Activated CD4-positive, alpha-beta memory T cell treated with anti-CD3 and anti-CD28 coated beads, Interleukin-2, amount 10 ng/mL, durations not matched to agents 7 days and 5 days (primary cell): Measurements from ENCODE around the gene IGSF8. TPM values are rescaled to one million over a fixed set of nuclear protein-coding genes. Genes with fewer than 3 reads are reported as not detected.
A peak's percentile ranks its signal among the peaks of the same experiment; 100 is the strongest.

Experiments
- CTCF ChIA-PET: fragments of 350-600 bp; sonication (Branson Sonifier 250); formaldehyde crosslinking; loops from one replicate; lab custom pipeline; 2021; ENCODE audit warnings: antibody characterized with exemption, inconsistent platforms; lab: Charles Lee
- POLR2A ChIA-PET: fragments of 350-600 bp; sonication (Branson Sonifier 250); formaldehyde crosslinking; loops from one replicate; lab custom pipeline; 2021; ENCODE audit warnings: antibody characterized with exemption; lab: Charles Lee
- DNase-seq: peaks from one replicate; pipeline ENCODE4 v3.0.0-alpha.2; 2020
- H3K27ac Mint-ChIP-seq: one replicate; pipeline ENCODE4 v1.8.0; 2021; ENCODE audit warnings: mild to moderate bottlenecking, mixed read lengths
- H3K27me3 Mint-ChIP-seq: one replicate; pipeline ENCODE4 v1.8.0; 2021; ENCODE audit warnings: mixed read lengths
- H3K36me3 Mint-ChIP-seq: one replicate; pipeline ENCODE4 v1.8.0; 2021; ENCODE audit warnings: low read depth, mixed read lengths
- H3K4me1 Mint-ChIP-seq: one replicate; pipeline ENCODE4 v1.8.0; 2021; ENCODE audit warnings: mixed read lengths
- H3K4me3 Mint-ChIP-seq: one replicate; pipeline ENCODE4 v1.8.0; 2021; ENCODE audit warnings: mild to moderate bottlenecking, mixed read lengths
- H3K9me3 Mint-ChIP-seq: one replicate; pipeline ENCODE4 v1.8.0; 2021; ENCODE audit warnings: mixed read lengths
- total RNA-seq, 2 experiments: library from RNA; stranded (reverse); gene quantifications; one replicate each; pipeline ENCODE4 v1.2.3, GENCODE V29; 2021

Gene IGSF8
- total RNA-seq, 2 experiments from 2014 or later, result 30.5 to 31.6 TPM

- H3K27me3 Mint-ChIP-seq, result no peaks in the 10 kb centered on the region
- peak; percentile 31 for DNase-seq
- no peaks in the 10 kb centered on the region for H3K9me3 Mint-ChIP-seq
- peak overlapping the region; percentile 70 for H3K27ac Mint-ChIP-seq
- POLR2A ChIA-PET, result interaction anchor here (0.7 to 2.1 kb wide), 11 partner anchors 10 to 244 kb away, joined by 3 to 14 read pairs (median 4); partner anchors contain the start of gene DCAF8
- peak overlapping the region; percentile 79 for H3K4me3 Mint-ChIP-seq
- no peaks in the 10 kb centered on the region for H3K36me3 Mint-ChIP-seq
- H3K4me1 Mint-ChIP-seq, result peaks cover 41% of the 10 kb centered on the region
- CTCF ChIA-PET, result interaction anchor here (1.2 to 6.5 kb wide), 4 partner anchors 13 to 194 kb away, joined by 4 to 84 read pairs (median 8); partner anchors contain the start of gene KCNJ9
Measured at GRCh38 chr1:160097151-160097910, 1.1 kb downstream of the IGSF8 start.

GRCh38 chr1:160096274-160097116 is 1.9 kb downstream of the IGSF8 start:
- ChIA-PET POLR2A (interaction anchor here (0.7 to 2.1 kb wide), 7 partner anchors 9 to 309 kb away, joined by 3 to 8 read pairs (median 4); partner anchors contain the start of gene DCAF8), CTCF (interaction anchor here (1.5 to 6.5 kb wide), 3 partner anchors 12 to 156 kb away, joined by 3 to 84 read pairs (median 8); partner anchors contain the start of gene KCNJ9)
- no peaks in the 10 kb centered on the region for H3K27me3 Mint-ChIP-seq
- no peaks in the 10 kb centered on the region for H3K9me3 Mint-ChIP-seq
- H3K27ac Mint-ChIP-seq, result no peak overlapping the region
- H3K36me3 Mint-ChIP-seq, result no peaks in the 10 kb centered on the region
- peaks cover 41% of the 10 kb centered on the region for H3K4me1 Mint-ChIP-seq
- no peak for DNase-seq
- no peak overlapping the region for H3K4me3 Mint-ChIP-seq

GRCh38 chr1:160095382-160096105 is 2.9 kb downstream of the IGSF8 start:
- Mint-ChIP-seq H3K27me3 (no peaks in the 10 kb centered on the region), H3K9me3 (no peaks in the 10 kb centered on the region), H3K36me3 (no peaks in the 10 kb centered on the region), H3K27ac (no peak overlapping the region), H3K4me3 (no peak overlapping the region), H3K4me1 (peaks cover 35% of the 10 kb centered on the region)
- CTCF ChIA-PET, result interaction anchor here (1.5 to 6.5 kb wide), 3 partner anchors 11 to 157 kb away, joined by 3 to 84 read pairs (median 8); partner anchors contain the start of gene KCNJ9
- DNase-seq, result no peak
- POLR2A ChIA-PET, result interaction anchor here (1.0 to 1.9 kb wide), 2 partner anchors 10 to 308 kb away, joined by 3 to 8 read pairs; no protein-coding TSS in a partner anchor

DNA sequence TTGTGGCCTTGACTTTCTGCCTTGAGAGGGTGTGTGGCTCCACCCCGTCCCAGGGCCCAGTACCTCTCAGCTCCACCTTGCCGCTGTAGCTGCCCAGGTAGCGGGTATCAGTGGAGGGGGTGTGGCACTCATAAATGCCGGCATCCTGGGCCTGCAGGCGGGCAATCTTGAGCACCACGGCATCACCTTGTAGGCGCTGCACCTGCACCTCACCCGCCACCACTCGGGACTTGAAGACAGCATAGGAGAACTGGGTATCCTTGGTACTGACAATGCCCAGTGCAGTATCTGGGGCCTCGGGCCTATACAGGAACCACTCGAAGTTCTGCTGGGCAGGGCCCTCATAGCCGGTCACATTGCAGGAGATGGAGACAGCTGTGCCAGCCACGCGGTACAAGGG is 3.6 kb downstream of the IGSF8 start:
- CTCF ChIA-PET, result interaction anchor here (1.5 to 6.5 kb wide), 3 partner anchors 10 to 157 kb away, joined by 3 to 84 read pairs (median 8); partner anchors contain the start of gene KCNJ9
- POLR2A ChIA-PET, result no interaction called here
- H3K27me3 Mint-ChIP-seq, result no peaks in the 10 kb centered on the region
- H3K4me3 Mint-ChIP-seq, result no peak overlapping the region
- no peak overlapping the region for H3K27ac Mint-ChIP-seq
- peaks cover 34% of the 10 kb centered on the region for H3K4me1 Mint-ChIP-seq
- DNase-seq, result no peak
- H3K36me3 Mint-ChIP-seq, result no peaks in the 10 kb centered on the region
- H3K9me3 Mint-ChIP-seq, result no peaks in the 10 kb centered on the region

DNA sequence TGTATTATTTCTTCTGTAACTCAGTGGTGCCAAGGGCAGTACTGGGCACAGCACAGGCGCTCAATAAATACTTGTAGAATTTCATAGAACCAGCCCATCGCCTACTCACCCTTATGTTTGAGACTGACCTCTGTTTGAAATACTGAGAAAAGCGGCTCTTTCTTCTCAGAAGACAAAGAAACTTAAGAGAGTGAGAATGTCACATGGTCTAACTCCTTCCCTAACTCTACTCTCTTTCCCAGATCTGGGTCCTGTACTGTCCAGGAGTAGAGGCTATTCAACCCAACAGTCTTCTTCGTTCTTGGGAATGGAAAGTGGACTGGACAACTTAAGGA is 4.2 kb downstream of the IGSF8 start:
- H3K27ac Mint-ChIP-seq, result no peak overlapping the region
- H3K4me3 Mint-ChIP-seq, result no peak overlapping the region
- H3K9me3 Mint-ChIP-seq, result no peaks in the 10 kb centered on the region
- POLR2A ChIA-PET, result no interaction called here
- CTCF ChIA-PET, result interaction anchor here (2.7 to 6.5 kb wide), 2 partner anchors 9 to 16 kb away, joined by 7 to 84 read pairs; partner anchors contain the start of gene KCNJ9
- H3K27me3 Mint-ChIP-seq, result no peaks in the 10 kb centered on the region
- no peak for DNase-seq
- peaks cover 29% of the 10 kb centered on the region for H3K4me1 Mint-ChIP-seq
- H3K36me3 Mint-ChIP-seq, result no peaks in the 10 kb centered on the region

DNA sequence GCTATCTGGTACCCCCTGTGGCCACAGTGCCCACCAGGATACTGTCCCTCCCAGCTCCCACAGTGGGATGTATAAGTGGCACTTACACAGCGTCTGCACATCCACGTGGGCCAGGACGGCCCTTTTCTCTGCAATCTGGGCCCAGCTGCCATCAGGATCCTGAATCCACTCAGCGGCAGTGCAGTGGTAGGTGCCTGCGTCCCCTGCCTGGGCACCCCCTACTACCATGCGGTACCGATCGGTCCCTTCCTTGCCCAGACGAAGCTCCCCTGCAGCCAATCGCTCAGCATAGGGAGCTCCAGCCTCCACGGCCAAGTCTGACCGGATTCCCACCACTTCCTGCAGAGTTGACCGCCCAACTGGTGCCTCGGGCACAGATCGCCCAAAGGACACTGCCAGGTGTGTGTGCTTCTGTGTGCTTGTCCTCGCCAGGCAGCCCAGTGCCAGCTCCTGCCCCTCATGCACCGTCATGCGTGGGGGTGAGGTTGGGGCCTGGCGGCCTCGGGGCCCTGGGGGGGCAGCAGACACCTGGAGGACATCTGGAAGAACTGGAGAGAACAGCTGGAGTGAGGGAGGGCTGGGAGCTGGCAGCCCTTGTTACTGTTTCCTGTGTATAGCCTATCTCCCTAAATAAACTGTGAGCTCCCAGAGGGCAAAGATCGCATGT is 4.7 kb downstream of the IGSF8 start:
- no peak for DNase-seq
- ChIA-PET POLR2A (no interaction called here), CTCF (interaction anchor here (2.7 to 6.5 kb wide), 2 partner anchors 9 to 15 kb away, joined by 7 to 84 read pairs; partner anchors contain the start of gene KCNJ9)
- no peaks in the 10 kb centered on the region for H3K9me3 Mint-ChIP-seq
- no peaks in the 10 kb centered on the region for H3K27me3 Mint-ChIP-seq
- H3K4me3 Mint-ChIP-seq, result no peak overlapping the region
- H3K36me3 Mint-ChIP-seq, result no peaks in the 10 kb centered on the region
- peaks cover 26% of the 10 kb centered on the region for H3K4me1 Mint-ChIP-seq
- H3K27ac Mint-ChIP-seq, result no peak overlapping the region

- Mint-ChIP-seq H3K9me3 (no peaks in the 10 kb centered on the region), H3K36me3 (no peaks in the 10 kb centered on the region), H3K27ac (no peak overlapping the region), H3K4me1 (peaks cover 26% of the 10 kb centered on the region), H3K4me3 (no peak overlapping the region), H3K27me3 (no peaks in the 10 kb centered on the region)
- POLR2A ChIA-PET, result no interaction called here
- no peak for DNase-seq
- CTCF ChIA-PET, result interaction anchor here (2.7 kb wide), 1 partner anchor 15 kb away, joined by 7 read pairs; no protein-coding TSS in a partner anchor
Measured at GRCh38 chr1:160093069-160093395, 5.4 kb downstream of the IGSF8 start.

DNA sequence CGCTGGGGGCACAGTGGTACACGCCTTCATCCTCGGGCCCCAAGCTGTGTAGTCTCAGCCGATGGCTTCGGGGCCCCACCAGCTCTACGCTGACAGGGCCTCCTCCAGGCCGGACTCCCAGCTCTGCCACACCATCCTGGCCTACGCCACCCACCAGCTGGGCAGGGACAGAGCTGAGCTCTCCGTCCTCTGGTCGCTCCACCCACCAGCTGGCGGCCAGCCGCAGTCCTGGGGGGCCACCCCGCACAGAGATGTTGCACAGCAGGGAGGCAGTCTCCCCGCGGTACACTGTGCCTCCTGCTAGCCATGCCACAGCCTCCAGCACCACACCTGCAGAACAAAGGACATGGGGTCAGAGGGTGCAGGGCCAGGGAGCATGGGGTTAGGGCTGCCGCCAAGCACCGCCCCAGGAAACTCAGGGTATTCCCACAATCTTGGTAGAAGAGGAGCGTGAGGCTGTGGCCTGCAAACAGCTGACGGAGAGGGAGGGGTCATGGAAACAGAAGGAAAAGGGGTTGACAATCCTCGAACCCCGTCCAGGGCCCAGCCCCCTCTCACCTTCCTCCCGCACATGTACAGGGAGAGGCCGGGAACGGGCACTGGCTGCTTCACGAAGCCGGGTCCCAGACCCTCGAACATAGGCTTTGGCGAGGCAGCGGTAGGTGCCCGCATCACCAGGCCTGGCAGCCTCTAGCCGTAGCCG is 5.9 kb downstream of the IGSF8 start:
- no peaks in the 10 kb centered on the region for H3K27me3 Mint-ChIP-seq
- no peaks in the 10 kb centered on the region for H3K36me3 Mint-ChIP-seq
- ChIA-PET CTCF (interaction anchor here (2.7 kb wide), 1 partner anchor 14 kb away, joined by 7 read pairs; no protein-coding TSS in a partner anchor), POLR2A (no interaction called here)
- no peaks in the 10 kb centered on the region for H3K9me3 Mint-ChIP-seq
- H3K4me3 Mint-ChIP-seq, result no peak overlapping the region
- no peak for DNase-seq
- peaks cover 20% of the 10 kb centered on the region for H3K4me1 Mint-ChIP-seq
- no peak overlapping the region for H3K27ac Mint-ChIP-seq

- peaks cover 3% of the 10 kb centered on the region for H3K36me3 Mint-ChIP-seq
- ChIA-PET POLR2A (no interaction called here), CTCF (interaction anchor here (2.7 kb wide), 1 partner anchor 13 kb away, joined by 7 read pairs; no protein-coding TSS in a partner anchor)
- no peak overlapping the region for H3K27ac Mint-ChIP-seq
- H3K4me1 Mint-ChIP-seq, result peaks cover 13% of the 10 kb centered on the region
- H3K4me3 Mint-ChIP-seq, result no peak overlapping the region
- DNase-seq, result no peak
- H3K9me3 Mint-ChIP-seq, result no peaks in the 10 kb centered on the region
- H3K27me3 Mint-ChIP-seq, result no peaks in the 10 kb centered on the region
Measured at GRCh38 chr1:160091666-160092223, 6.7 kb downstream of the IGSF8 start.

GRCh38 chr1:160090760-160091159 is 7.7 kb downstream of the IGSF8 start:
- Mint-ChIP-seq H3K4me3 (no peak overlapping the region), H3K4me1 (peaks cover 4% of the 10 kb centered on the region), H3K27me3 (no peaks in the 10 kb centered on the region), H3K9me3 (no peaks in the 10 kb centered on the region), H3K36me3 (peaks cover 3% of the 10 kb centered on the region), H3K27ac (no peak overlapping the region)
- DNase-seq, result no peak
- CTCF ChIA-PET, result interaction anchor here (1.0 kb wide), 1 partner anchor 151 kb away, joined by 6 read pairs; no protein-coding TSS in a partner anchor
- POLR2A ChIA-PET, result no interaction called here

- H3K27ac Mint-ChIP-seq, result no peak overlapping the region
- no peak overlapping the region for H3K4me3 Mint-ChIP-seq
- no peak for DNase-seq
- H3K36me3 Mint-ChIP-seq, result peaks cover 3% of the 10 kb centered on the region
- H3K27me3 Mint-ChIP-seq, result no peaks in the 10 kb centered on the region
- H3K4me1 Mint-ChIP-seq, result peaks cover 6% of the 10 kb centered on the region
- POLR2A ChIA-PET, result no interaction called here
- CTCF ChIA-PET, result interaction anchor here (1.0 kb wide), 1 partner anchor 152 kb away, joined by 6 read pairs; no protein-coding TSS in a partner anchor
- no peaks in the 10 kb centered on the region for H3K9me3 Mint-ChIP-seq
Measured at GRCh38 chr1:160089883-160090282, 8.5 kb downstream of the IGSF8 start.
